ENCODE results near the gene OPRL1.

OPRL1 gene

DNA sequence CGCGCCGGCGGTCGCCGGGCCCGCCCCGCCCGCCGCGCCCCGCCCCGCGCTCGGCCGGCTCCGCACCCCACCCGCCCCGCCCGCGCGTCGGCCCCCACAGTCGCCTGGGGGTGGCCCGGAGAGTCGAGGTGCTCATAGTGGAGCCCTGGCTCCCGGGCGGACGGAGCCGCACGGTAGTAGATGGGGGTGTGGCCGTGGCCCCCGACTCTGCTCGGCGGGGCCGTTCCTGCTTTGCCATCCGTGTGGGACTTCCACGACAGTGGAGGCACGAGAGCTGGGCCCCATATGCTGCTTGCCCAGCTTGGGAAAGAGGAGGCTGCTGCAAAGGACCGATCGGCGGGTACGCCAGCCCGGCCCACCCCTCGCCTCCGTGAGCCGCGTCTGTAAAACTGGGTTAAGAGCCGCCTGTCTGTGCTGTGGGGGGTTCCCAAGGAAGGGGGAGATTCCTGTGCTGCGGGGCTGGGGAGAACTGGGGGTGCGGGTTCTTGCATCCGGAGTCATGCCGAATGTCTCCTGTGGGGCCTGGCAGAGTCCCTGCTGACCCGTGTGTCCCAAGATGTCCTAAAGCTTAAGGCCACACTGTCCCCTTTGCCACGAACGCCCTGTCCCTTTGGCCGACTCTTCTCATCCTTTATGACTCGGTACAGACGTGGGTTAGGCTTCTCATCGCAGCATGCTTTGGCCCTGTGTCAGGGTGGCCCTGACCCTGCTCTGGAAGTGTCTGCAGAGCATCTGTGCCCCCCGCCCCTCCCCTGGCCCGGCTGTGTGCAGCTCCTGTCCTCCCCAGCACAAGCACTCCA lies at the start of gene OPRL1:
Gene OPRL1, plus strand, starts transcription at position 70 of the 800 bp plus-strand sequence. CDS start 12,639 bp downstream, outside the sequence.
- peak; percentile 57 for DNase-seq

GRCh38 chr20:64030371-64031134 lies 49.3 kb upstream of the OPRL1 start:
- no peak for DNase-seq

- DNase-seq, result no peak
Observed at GRCh38 chr20:64031822-64032314, 48.0 kb upstream of the OPRL1 start.

DNA sequence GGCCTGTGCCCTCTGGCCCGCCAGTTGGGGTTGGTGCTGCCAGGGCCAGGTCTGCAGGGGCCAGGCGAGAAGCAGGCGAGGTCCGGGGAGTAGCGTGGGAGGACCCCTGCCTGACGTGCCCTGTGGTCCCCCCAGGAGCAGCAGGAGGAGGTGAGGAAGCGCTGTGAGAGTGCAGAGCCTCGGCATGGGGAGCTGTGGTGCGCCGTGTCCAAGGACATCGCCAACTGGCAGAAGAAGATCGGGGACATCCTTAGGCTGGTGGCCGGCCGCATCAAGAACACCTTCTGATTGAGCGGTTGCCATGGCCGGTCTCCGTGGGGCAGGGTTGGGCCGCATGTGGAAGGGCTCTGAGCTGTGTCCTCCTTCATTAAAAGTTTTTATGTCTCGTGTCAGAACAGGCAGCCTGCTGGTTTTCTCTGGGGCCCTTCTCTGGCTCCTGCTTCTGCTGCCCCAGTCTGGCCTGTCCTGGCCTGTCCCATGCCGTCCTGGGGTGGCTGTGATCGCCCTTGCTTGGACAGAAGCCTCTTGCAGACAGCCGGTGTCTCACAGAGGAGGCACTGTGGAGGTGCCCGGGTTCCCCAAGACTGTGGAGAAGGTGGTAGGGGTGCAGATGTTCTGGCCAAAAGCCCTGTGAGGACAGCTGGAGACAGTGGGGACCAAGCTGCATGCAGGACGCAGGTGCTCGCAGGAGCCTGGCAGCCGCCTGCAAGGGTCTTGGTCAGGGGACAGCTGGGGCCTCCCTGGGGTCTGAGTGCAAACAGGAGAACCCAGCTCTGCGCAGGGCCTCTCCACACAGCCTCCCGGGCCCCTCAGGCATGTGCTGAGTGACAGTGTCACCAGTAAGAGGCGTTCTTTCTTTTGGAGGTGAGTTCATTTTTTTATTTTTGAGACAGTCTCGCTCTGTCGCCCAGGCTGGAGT lies 46.9 kb upstream of the OPRL1 start:
- DNase-seq, result no peak

DNA sequence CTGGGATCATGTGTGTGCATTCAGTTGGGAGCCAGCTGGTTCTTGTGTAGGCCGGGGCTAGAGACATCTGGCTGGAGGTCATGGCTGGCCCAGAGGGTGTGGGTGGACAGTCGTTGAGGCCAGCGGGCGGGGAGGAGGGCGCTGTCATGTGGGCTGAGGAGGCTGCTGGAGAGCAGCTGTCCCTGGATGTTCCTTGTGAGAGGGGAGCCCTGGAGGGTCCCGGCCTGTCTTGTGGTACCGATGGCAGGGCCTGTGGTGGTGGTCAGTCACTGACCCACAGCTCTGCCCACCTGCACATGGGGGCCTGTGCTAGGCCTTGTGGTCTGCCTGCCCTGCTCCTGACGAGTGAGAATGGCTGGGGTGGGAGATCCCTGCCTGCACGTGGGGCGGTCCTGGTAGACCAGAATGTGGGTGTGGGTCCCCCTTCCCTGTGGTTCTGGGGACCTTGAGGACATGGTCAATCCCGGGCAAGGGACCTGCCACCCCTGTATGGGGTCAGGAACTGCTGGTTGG lies 45.8 kb upstream of the OPRL1 start:
- no peak for DNase-seq

DNA sequence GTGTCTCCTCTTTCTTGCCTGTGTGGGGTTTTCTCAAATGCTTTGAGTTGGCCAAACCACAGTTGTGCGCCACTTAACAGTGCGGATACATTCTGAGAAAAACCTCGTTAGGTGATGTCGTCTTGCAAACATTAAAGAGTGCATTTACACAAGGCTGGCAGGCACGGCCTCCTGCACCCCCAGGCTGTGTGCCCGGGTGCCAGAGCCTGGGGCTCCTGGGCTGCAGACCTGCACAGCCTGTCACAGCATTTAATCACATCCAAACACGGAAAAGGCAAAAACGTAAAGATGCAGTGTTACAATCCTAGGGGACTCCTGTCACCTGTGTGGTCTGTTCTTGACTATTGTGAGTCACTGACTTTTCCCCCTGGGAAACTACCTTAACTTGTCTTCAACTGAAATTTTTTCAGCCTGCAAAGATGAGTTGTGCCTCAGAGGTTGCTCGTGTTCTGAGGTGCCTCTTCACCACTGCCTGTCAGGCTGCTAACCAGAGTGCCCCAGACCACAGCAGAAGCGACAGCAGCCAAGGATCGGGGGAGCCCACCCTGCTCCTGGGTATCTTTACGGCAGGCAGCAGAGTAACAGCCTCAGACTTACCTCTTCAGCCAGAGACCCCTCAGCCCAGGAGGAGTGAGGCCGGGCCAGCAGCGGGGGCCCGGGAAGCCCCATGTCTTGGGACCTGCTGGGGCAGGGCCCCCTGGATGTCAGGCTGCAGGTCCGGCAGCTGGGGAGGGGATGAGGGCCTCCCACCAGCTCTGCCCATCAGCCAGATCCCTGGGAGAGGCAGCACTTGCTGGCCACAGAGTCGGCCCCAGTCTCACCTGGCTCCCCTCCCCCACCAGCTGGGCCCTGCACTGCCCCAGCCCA lies 44.6 kb upstream of the OPRL1 start:
- DNase-seq, result peak; percentile 42

- DNase-seq, result no peak
Observed at GRCh38 chr20:64035933-64036345, 43.9 kb upstream of the OPRL1 start, which contains the start of gene C20orf204. Gene C20orf204 (plus strand): TSS chr20:64036182. CDS start chr20:64036324, 142 bp downstream.

DNA sequence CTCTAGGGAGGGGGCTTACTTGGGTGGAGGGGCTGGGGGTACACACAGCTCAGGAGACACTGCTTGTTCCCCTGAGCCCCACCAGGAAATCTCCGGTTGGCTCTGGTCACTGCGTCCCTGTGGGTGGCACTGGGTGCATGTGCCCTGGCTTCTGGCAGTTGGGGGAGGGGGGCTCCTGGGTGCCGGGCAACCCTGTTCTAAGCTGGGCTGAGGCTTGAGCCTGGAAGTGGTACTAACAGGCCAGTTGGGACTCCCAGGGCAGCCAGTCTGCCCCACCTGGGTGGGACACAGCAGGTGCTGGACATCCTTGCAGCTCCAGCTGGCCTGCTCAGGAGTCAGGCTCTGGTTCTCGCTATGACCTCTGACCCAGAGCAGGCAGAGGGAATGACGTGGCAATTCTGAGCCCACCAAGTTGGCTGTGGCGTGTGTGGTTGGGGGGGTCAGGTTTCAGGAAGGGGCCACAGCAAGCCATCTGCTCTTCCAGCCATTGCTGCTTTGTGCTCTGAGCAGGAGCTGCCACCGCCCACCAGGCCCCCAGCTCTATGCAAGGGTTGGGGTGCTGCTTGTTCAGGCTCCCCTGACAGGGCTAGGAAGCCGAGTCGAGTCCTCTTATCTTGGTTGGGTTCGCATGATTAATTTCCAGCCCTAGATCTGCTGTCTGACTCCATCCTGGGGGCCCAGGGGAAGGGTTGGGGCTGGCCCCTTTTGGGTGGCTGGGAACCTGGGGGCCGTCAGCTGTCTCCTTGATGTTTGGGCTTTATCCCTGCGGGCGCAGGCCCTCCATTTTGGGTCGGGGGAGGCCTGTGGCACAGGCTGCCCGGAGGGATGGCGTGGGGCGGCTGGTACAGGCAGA lies 43.3 kb upstream of the OPRL1 start:
- DNase-seq, result no peak

GRCh38 chr20:64037199-64037497 lies 42.7 kb upstream of the OPRL1 start:
- DNase-seq, result no peak

- DNase-seq, result peak; percentile 9
Observed at GRCh38 chr20:64037498-64038213, 42.2 kb upstream of the OPRL1 start.

DNA sequence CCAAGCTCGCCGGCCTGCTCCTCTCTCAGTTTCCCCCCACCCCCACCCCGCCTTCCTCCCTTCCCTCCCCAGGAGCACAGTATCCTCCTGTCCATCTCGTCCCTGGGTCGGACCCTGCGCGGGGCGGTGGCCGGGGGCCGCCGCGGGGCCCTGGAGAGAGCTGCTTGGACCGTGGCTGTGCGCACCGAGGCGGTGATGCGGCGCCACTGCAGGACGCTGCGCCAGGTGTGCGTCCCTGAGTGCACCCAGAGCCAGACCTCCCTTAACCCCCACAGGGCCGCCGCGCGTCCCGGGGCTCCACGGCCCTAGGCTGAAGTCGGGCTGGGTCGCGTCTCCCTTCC lies 41.7 kb upstream of the OPRL1 start:
- no peak for DNase-seq

DNA sequence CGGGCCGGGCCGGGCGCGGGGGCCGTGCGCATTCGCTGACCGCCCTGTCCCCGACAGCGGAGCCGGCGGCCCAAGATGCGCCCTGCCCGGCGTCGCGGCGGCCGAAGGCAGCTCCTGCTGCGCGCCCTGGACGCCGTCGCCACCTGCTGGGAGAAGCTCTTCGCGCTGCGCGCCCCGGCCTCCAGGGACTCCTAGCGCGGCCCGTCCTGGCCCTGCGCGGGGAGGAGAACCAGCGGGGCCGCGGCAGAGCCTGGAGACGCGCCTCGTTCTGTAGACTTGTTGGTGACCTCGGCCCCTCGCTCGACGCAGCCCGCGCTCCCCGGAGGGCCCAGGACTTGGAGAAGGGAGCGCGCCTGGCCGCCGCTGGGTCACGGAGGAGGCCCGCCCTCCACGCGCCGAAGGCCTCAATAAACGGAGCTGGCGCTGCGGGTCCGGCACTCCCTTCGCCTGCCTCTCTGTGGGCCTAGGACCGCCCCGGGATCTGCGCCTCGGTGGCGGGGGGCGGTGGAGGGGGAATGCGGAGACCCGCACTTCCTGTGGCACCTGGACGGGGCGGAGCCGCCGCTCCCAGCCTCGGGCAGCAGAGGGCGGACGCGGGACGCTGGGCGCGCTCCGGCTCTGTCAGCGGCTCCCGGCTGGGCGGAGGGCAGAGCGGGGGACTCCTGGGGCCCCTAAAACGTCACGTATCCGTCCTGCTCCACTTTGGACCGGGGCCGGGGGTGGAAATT lies 41.2 kb upstream of the OPRL1 start:
- DNase-seq, result peak; percentile 79

DNA sequence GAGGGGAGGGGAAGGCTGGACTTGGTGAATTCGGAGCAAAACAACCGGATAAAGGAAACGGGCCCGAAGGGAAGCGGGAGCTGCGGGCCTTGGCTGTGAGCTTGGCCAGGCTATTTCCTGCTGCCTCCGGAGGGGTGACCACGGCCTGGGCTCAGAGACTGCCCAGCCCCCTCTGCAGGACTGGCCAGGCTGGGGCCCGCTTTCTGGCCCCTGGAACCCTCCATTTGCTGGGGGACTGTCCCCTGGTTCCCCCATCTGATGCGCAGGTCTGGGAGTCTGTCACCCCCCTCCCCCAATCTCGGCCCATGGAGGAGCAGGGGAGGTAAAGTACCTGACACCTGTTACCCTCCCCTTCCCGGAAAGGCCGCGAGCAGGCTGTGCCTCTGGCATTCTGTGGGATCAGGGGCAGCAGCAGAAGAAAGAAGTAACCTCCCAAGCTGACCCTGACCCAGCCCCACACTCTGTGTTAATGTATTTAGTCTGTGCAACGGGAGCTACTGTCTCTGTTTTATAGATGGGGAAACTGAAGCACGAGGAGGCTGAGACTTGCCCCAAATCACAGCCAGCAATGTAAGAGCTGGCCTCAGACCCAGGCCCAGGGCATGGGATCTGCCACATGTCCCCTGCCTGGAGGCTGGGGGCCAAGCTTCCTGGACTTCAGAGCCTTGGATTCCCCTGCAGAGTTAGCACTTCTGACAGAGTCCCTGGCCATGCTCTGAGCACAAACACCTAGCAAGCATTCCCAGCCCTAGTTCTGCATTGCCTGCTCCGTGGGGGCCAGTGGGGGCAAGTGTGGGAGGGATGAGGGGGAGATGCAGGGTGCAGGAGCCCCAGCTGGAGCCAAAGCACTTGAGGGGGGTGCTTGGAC lies 40.4 kb upstream of the OPRL1 start:
- DNase-seq, result no peak

DNA sequence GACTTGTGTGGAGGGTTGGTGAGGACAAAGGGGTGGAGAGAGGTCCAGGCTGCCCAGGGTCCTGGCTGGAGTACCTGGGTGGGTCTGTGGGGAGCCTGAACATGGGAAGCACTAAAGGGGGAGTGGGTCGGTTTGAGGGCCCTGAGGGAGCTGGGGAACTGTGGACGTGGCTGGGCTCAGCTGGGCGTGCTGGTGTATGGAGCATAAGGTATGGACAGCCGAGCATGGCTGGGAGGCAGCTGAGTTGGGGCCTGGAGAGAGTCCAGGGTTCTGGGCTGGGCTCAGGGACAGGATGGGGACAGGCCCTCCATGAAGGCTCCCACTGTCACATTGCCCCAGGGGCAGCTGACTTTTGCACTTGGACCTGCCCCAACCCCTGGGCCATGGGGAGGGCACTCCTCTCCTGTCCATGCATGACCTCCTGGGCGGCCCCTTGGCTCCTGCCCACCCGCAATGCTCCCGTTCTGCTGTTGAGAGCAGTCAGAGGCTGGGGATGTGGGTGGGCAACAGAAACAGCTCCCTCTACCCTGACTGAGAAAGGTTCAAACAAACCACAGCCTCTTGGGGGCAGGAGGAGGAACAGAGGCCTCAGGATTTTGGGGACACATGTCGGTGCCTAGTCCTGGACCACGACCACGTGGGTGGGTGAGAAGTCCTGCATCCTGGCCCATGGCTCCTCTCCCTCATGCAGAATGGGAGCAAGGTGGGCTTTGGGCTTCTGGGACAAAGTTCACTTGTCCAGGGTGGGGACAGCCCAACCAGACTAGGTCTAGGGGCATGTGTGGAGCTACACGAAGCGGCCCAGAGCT lies 39.4 kb upstream of the OPRL1 start:
- no peak for DNase-seq

- no peak for DNase-seq
Observed at GRCh38 chr20:64041040-64041780, 38.7 kb upstream of the OPRL1 start.

DNA sequence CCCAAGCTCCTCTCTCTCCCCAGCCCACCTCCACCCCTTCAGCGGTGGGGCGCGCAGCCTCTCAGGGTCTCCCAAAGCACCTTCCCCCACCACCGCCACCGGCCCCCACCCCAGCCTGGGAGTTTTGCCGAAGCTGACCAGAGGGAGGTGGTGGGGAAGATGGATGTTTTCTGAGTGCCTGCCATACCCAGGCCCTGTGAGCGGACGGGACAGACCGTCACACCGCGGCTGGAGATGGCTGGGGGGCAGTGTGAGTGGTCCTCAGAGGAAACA lies 38.2 kb upstream of the OPRL1 start:
- DNase-seq, result no peak

All from CD4-positive, alpha-beta T cell treated with Interleukin-10 for 1 hour (primary cell).